IMR-90 (cell line): ENCODE data around the gene INSYN1.

ENCODE experiments used
- CEBPB ChIP-seq: IDR thresholded peaks from 2 replicates; pipeline ENCODE4 v1.6.1; 2012; ENCODE audit warnings: low read depth, low read length, improper control_type of control experiment
- POLR2A ChIP-seq: IDR thresholded peaks from 2 replicates; pipeline ENCODE4 v1.6.1; 2012; ENCODE audit warnings: mild to moderate bottlenecking, low read depth, low read length
- RAD21 ChIP-seq: IDR thresholded peaks from 2 replicates; pipeline ENCODE4 v1.6.1; 2012; ENCODE audit warnings: low read length, improper control_type of control experiment
- TF ChIP-seq, protein P1 (sequence below): conservative IDR thresholded peaks from 2 replicates; pipeline ENCODE4 v1.5.1; 2012; ENCODE audit warnings: mild to moderate bottlenecking, low read depth, low read length, improper control_type of control experiment

GRCh38 chr15:73752806-73753193 is 351 bp downstream of the INSYN1 start:
- TF ChIP-seq, protein P1, sequence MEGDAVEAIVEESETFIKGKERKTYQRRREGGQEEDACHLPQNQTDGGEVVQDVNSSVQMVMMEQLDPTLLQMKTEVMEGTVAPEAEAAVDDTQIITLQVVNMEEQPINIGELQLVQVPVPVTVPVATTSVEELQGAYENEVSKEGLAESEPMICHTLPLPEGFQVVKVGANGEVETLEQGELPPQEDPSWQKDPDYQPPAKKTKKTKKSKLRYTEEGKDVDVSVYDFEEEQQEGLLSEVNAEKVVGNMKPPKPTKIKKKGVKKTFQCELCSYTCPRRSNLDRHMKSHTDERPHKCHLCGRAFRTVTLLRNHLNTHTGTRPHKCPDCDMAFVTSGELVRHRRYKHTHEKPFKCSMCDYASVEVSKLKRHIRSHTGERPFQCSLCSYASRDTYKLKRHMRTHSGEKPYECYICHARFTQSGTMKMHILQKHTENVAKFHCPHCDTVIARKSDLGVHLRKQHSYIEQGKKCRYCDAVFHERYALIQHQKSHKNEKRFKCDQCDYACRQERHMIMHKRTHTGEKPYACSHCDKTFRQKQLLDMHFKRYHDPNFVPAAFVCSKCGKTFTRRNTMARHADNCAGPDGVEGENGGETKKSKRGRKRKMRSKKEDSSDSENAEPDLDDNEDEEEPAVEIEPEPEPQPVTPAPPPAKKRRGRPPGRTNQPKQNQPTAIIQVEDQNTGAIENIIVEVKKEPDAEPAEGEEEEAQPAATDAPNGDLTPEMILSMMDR, result no peak
- TF ChIP-seq POLR2A (no peak), RAD21 (no peak), CEBPB (no peak)
